Psoas muscle (tissue), 8 donors: ENCODE measurements around the gene DGAT2. TPM values are rescaled to one million over a fixed set of nuclear protein-coding genes. Genes with fewer than 3 reads are reported as not detected.

Source experiments
- ATAC-seq, 4 donors: fragments of 200-7000 bp; cut with Tn5 transposase; one replicate each; pipeline ENCODE4 v1.9.1; 2020; ENCODE audit warnings: moderate library complexity in 3 of 4, mild to moderate bottlenecking in 2 of 4
- DNase-seq, 2 donors: peaks; one replicate each; pipeline ENCODE4 v3.0.0-alpha.2; 2020
- H3K27ac ChIP-seq: fragments of 200-600 bp; one replicate; pipeline ENCODE4 v1.8.0; 2022
- H3K27me3 ChIP-seq, 3 donors: fragments of 200-600 bp in 1 of 3; one replicate each; pipeline versions ENCODE4 v1.6.1 to v1.8.0; 2013 to 2022; ENCODE audit warnings: low read length in 2 of 3, mild to moderate bottlenecking in 2 of 3, moderate library complexity in 1 of 3; ENCODE audit not compliant: insufficient read depth in 3 of 3
- H3K36me3 ChIP-seq, 2 donors: fragments of 200-600 bp in 1 of 2; one replicate each; pipeline versions ENCODE4 v1.6.1 to v1.8.0; 2013 to 2022; ENCODE audit warnings: low read depth in 1 of 2, mild to moderate bottlenecking in 1 of 2, moderate library complexity in 1 of 2; ENCODE audit not compliant: insufficient read depth in 1 of 2
- H3K4me1 ChIP-seq: fragments of 200-600 bp; one replicate; pipeline ENCODE4 v1.8.0; 2022
- H3K4me3 ChIP-seq: fragments of 200-600 bp; one replicate; pipeline ENCODE4 v1.8.0; 2022; ENCODE audit warnings: mild to moderate bottlenecking
- H3K9me3 ChIP-seq: fragments of 200-600 bp; one replicate; pipeline ENCODE4 v1.8.0; 2022
- WGBS, 3 donors: extraction: QIAGEN DNeasy Blood & Tissue Kit; methylation state at CpG; one replicate each; pipeline versions ENCODE4 v1.1.6 to v1.1.7; 2013; 5-methylcytosine and 5-hydroxymethylcytosine counted together
- intact Hi-C, 2 donors: fragments of 100-400 bp; cut with DNase I; formaldehyde crosslinking; loops; one replicate each; pipeline versions ENCODE4 v1.11.0 to v1.14.2; 2022
- polyA plus RNA-seq, 3 donors: library from polyadenylated mRNA; stranded (reverse); fragments of 200-250 nt; gene quantifications; one replicate each; pipeline ENCODE4 v1.2.3, GENCODE V29; 2013
- total RNA-seq, 4 donors: library from RNA; stranded (reverse); fragmentation: NEBNext Ultra II Directional in 2 of 4; extraction: Animal tissue kit (Norgen Biotek cat#: 25700) in 2 of 4; gene quantifications; one replicate each; pipeline versions ENCODE4 v1.2.1 to v1.2.4, GENCODE V29; 2021 to 2023
- TF ChIP-seq, protein P1 (sequence below): fragments of 200-600 bp; IDR thresholded peaks from one replicate; pipeline ENCODE4 v1.8.0; 2022; ENCODE audit warnings: antibody characterized with exemption
- donor health status: healthy with polysubstance abuse.
- donor health status: DM: no; HTN: no; CAD: no; lungs with moderate emphysema.
- donor health status: Bipolar disorder and iron deficiency.
- donor health status: healthy.
- donor health status: DM: yes; HTN: yes; CAD: no.
- donor health status: DM: no; HTN: no; CAD: no.
- donor health status: DM: no; HTN: no; CAD: no.
- donor health status: DM: yes; HTN: yes; CAD: no.

The DGAT2 gene
- total and polyA plus RNA-seq, 7 donors, result 1.1 to 14.1 (median 3.2) TPM

DNA sequence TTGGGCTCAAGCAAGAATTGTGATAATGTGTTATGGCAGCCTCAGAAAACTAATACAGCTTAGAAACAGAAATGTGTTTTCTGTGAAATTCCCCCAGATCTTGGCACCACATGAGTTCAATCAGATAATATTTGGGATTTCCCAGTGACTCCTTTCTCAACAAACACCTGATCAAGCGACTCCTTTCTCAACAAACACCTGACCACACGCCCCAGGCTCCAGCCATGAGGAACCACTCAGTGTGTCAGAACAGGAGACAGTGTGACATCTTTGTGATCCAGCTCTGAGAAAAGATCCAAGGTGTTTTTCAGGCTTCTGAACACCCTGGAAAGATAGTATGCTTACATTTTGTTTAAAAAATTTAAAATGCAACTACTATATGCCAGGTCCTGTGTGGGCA lies 44.5 kb downstream of the DGAT2 start:
- no peak overlapping the region for H3K4me3 ChIP-seq
- H3K9me3 ChIP-seq, result no peaks in the 10 kb centered on the region
- ATAC-seq, result no peak
- no peaks in the 10 kb centered on the region for H3K27me3 ChIP-seq
- H3K4me1 ChIP-seq, result peaks cover 16% of the 10 kb centered on the region
- WGBS, 3 donors, result 69 to 88% (median 78%) methylated on average over 2 of the region's 2 CpGs
- intact Hi-C loops, result no loop called here
- H3K36me3 ChIP-seq, result no peaks in the 10 kb centered on the region
- TF ChIP-seq, protein P1, sequence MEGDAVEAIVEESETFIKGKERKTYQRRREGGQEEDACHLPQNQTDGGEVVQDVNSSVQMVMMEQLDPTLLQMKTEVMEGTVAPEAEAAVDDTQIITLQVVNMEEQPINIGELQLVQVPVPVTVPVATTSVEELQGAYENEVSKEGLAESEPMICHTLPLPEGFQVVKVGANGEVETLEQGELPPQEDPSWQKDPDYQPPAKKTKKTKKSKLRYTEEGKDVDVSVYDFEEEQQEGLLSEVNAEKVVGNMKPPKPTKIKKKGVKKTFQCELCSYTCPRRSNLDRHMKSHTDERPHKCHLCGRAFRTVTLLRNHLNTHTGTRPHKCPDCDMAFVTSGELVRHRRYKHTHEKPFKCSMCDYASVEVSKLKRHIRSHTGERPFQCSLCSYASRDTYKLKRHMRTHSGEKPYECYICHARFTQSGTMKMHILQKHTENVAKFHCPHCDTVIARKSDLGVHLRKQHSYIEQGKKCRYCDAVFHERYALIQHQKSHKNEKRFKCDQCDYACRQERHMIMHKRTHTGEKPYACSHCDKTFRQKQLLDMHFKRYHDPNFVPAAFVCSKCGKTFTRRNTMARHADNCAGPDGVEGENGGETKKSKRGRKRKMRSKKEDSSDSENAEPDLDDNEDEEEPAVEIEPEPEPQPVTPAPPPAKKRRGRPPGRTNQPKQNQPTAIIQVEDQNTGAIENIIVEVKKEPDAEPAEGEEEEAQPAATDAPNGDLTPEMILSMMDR, result no peak
- H3K27ac ChIP-seq, result no peak overlapping the region
- DNase-seq, result no peak

DNA sequence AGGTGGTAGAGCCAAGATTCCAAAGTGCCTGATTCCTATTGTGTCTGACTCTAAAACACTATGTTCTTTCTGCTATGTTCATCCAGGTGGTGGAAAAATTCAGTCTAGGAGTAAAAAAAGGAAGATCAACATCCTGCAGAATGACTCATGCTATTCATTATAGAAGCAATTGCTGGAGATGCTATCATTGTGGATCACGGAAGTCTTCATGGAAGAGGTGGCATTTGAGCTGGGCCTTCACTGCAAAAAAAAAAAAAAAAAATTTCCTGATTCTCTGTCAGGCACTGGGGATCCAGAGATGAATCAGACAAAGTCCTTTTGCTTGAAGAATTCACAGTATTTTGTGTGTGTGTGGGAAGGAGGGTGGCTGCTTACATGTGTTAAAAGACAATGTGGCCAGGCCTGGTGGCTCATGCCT lies 45.1 kb downstream of the DGAT2 start:
- H3K36me3 ChIP-seq, result no peaks in the 10 kb centered on the region
- ATAC-seq, result no peak

GRCh38 chr11:75814363-75814676 lies 45.7 kb downstream of the DGAT2 start:
- ATAC-seq, result peak; percentile 15 to 50 (median 25)
- intact Hi-C loops, result no loop called here
- TF ChIP-seq, protein P1, result no peak
- no peaks in the 10 kb centered on the region for H3K36me3 ChIP-seq
- WGBS, 3 donors, result 1 to 2% (median 1%) methylated on average over 12 of the region's 12 CpGs
- peak overlapping the region; percentile 92 for H3K27ac ChIP-seq
- H3K4me1 ChIP-seq, result peaks cover 23% of the 10 kb centered on the region
- no peaks in the 10 kb centered on the region for H3K9me3 ChIP-seq
- no peaks in the 10 kb centered on the region for H3K27me3 ChIP-seq
- peak overlapping the region; percentile 97 for H3K4me3 ChIP-seq
- DNase-seq, result no peak

More for the DNA sequence above, 45.1 kb downstream of the DGAT2 start:
- Histone ChIP-seq H3K27ac (peak overlapping the region; percentile 92), H3K27me3 (no peaks in the 10 kb centered on the region), H3K4me1 (peaks cover 16% of the 10 kb centered on the region), H3K9me3 (no peaks in the 10 kb centered on the region), H3K4me3 (peak overlapping the region; percentile 97)
- TF ChIP-seq, protein P1, result no peak
- intact Hi-C loops, result no loop called here
- 78 to 89% (median 88%) methylated on average over 1 of the region's 1 CpG for WGBS, 3 donors
- DNase-seq, result no peak

GRCh38 chr11:75814677-75815344 lies 46.2 kb downstream of the DGAT2 start, which contains the start of gene UVRAG:
UVRAG (plus strand) TSS chr11:75815210; CDS start chr11:75815408, 198 bp downstream.
- no peaks in the 10 kb centered on the region for H3K36me3 ChIP-seq
- intact Hi-C loops, result no loop called here
- H3K9me3 ChIP-seq, result no peaks in the 10 kb centered on the region
- TF ChIP-seq, protein P1, result no peak
- ATAC-seq, result peak; percentile 96 to 98 (median 96)
- H3K4me3 ChIP-seq, result peak within 1 kb of the TSS; percentile 97
- H3K4me1 ChIP-seq, result peaks cover 23% of the 10 kb centered on the region
- 0 to 1% (median 1%) methylated on average over 37 to 39 of the region's 39 CpGs for WGBS, 3 donors
- DNase-seq, result peak; percentile 98 to 99
- H3K27ac ChIP-seq, result peak within 1 kb of the TSS; percentile 92
- no peaks in the 10 kb centered on the region for H3K27me3 ChIP-seq
